Adrenal gland (tissue), 12 donors: ENCODE measurements around the gene TFPI. TPM values are rescaled to one million over a fixed set of nuclear protein-coding genes. Genes with fewer than 3 reads are reported as not detected.

Experiments
- DNase-seq, 7 donors: peaks; one replicate each; pipeline ENCODE4 v3.0.0-alpha.2; 2019 to 2020
- H3K27ac ChIP-seq, 5 donors: fragments of 200-600 bp; sonication (generic) in 4 of 5; 1 replicate in 3 of 5; 2 replicates in 2 of 5; pipeline versions ENCODE4 v1.5.1 to v1.8.0; 2016 to 2020; ENCODE audit warnings: mild to moderate bottlenecking in 1 of 5
- H3K27me3 ChIP-seq: fragments of 200-600 bp; 2 replicates; pipeline ENCODE4 v1.8.0; 2021
- H3K36me3 ChIP-seq, 2 donors: fragments of 200-600 bp; replicated peaks in 1 of 2; 1 replicate in 1 of 2; 2 replicates in 1 of 2; pipeline versions ENCODE4 v1.5.1 to v1.8.0; 2018 to 2022
- H3K4me1 ChIP-seq, 2 donors: fragments of 200-600 bp; replicated peaks in 1 of 2; 1 replicate in 1 of 2; 2 replicates in 1 of 2; pipeline versions ENCODE4 v1.5.1 to v1.8.0; 2018 to 2021
- H3K4me3 ChIP-seq, 4 donors: fragments of 200-600 bp; sonication (generic) in 3 of 4; one replicate each; pipeline ENCODE4 v1.5.1; 2016 to 2018
- H3K9me3 ChIP-seq, 3 donors: fragments of 200-600 bp; sonication (generic) in 1 of 3; replicated peaks in 1 of 3; 1 replicate in 2 of 3; 2 replicates in 1 of 3; pipeline versions ENCODE4 v1.5.1 to v1.8.0; 2016 to 2021
- CTCF ChIP-seq, 6 experiments: fragments of 450-650 bp in 4 of 6; fragments of 200-600 bp in 2 of 6; sonication (generic) in 1 of 6; IDR thresholded peaks; 1 replicate in 5 of 6; 2 replicates in 1 of 6; pipeline versions ENCODE4 v1.5.1 to v1.8.0; 2016 to 2021; ENCODE audit warnings: antibody characterized with exemption in 6 of 6, mild to moderate bottlenecking in 2 of 6, moderate library complexity in 1 of 6
- POLR2A ChIP-seq, 2 donors: fragments of 450-650 bp; IDR thresholded peaks; one replicate each; pipeline ENCODE4 v1.6.1; 2017; ENCODE audit warnings: antibody characterized with exemption in 2 of 2, mild to moderate bottlenecking in 2 of 2, moderate library complexity in 1 of 2
- WGBS, 4 donors: extraction: QIAGEN DNeasy Blood & Tissue Kit in 2 of 4; methylation state at CpG; one replicate each; pipeline versions ENCODE4 v1.1.5 to v1.1.7; 2013 to 2017; 5-methylcytosine and 5-hydroxymethylcytosine counted together
- intact Hi-C, 2 donors: fragments of 100-400 bp; cut with DNase I; formaldehyde crosslinking; loops; one replicate each; pipeline versions ENCODE4 v1.14.1 to v1.15.0; 2022 to 2023
- polyA plus RNA-seq, 3 donors: library from polyadenylated mRNA; stranded (reverse); fragments of 200-250 nt in 2 of 3; fragments of 350-450 nt in 1 of 3; fragmentation: Illumina TruSeq in 1 of 3; extraction: RNeasy Lipid Tissue Mini Kit (QIAGEN cat#74804) in 1 of 3; gene quantifications; one replicate each; pipeline ENCODE4 v1.2.3, GENCODE V29; 2013 to 2014
- total RNA-seq, 9 donors: library from RNA; depleted of rRNA in 4 of 9; stranded (reverse); fragments of >200 nt in 4 of 9; fragments of 120-200 nt in 1 of 9; fragmentation: NEBNext Ultra II Directional in 1 of 9; extraction: Animal tissue kit (Norgen Biotek cat#: 25700) in 1 of 9; gene quantifications; one replicate each; pipeline versions ENCODE4 v1.1.0 to v1.2.4, GENCODE V29; 2013 to 2023
- donor health status: healthy with polysubstance abuse.
- donor health status: Bipolar disorder and iron deficiency.
- donor health status: DM: yes; HTN: yes; CAD: no.
- donor health status: DM: no; HTN: no; CAD: no.
- donor health status: DM: no; HTN: no; CAD: no.
- donor health status: DM: yes; HTN: yes; CAD: no.

TFPI gene
- total and polyA plus RNA-seq, 12 donors: 19.7 to 104 (median 33.9) TPM

- H3K27ac ChIP-seq: no peak overlapping the region
- TF ChIP-seq CTCF (IDR thresholded peaks at IDR 0.05): peak; percentile 23 to 65 (median 52)
- TF ChIP-seq POLR2A (IDR thresholded peaks at IDR 0.05): no peak
- no peaks in the 10 kb centered on the region for H3K27me3 ChIP-seq
- peak overlapping the region in 1 of 4 donors; percentile 39 for H3K4me3 ChIP-seq
- WGBS, 4 donors: 24 to 30% (median 28%) methylated on average over 7 of the region's 7 CpGs
- H3K9me3 ChIP-seq: no peaks in the 10 kb centered on the region
- DNase-seq: no peak
- no peaks in the 10 kb centered on the region for H3K36me3 ChIP-seq
- intact Hi-C loops: loop anchor here (5.0 to 10.0 kb wide), 3 partner anchors 78 to 934 kb away; no protein-coding TSS in a partner anchor
- no peaks in the 10 kb centered on the region for H3K4me1 ChIP-seq
Measured at GRCh38 chr2:187580462-187581124, 26.4 kb upstream of the TFPI start.

- Histone ChIP-seq H3K4me3 (no peak overlapping the region), H3K4me1 (no peaks in the 10 kb centered on the region), H3K9me3 (no peaks in the 10 kb centered on the region), H3K36me3 (no peaks in the 10 kb centered on the region), H3K27ac (no peak overlapping the region), H3K27me3 (no peaks in the 10 kb centered on the region)
- WGBS, 4 donors: 90 to 94% (median 91%) methylated on average over 2 of the region's 2 CpGs
- TF ChIP-seq CTCF (IDR thresholded peaks at IDR 0.05): no peak
- TF ChIP-seq POLR2A (IDR thresholded peaks at IDR 0.05): no peak
- no peak for DNase-seq
- intact Hi-C loops: loop anchor here in 1 of 2 donors (5.0 kb wide), 1 partner anchor 75 kb away; no protein-coding TSS in a partner anchor
Measured at GRCh38 chr2:187577310-187577709, 23.1 kb upstream of the TFPI start.

- H3K36me3 ChIP-seq: no peaks in the 10 kb centered on the region
- no peak overlapping the region for H3K4me3 ChIP-seq
- no peak for DNase-seq
- no peak overlapping the region for H3K27ac ChIP-seq
- H3K4me1 ChIP-seq: no peaks in the 10 kb centered on the region
- H3K27me3 ChIP-seq: no peaks in the 10 kb centered on the region
- H3K9me3 ChIP-seq: no peaks in the 10 kb centered on the region
- intact Hi-C loops: loop anchor here in 1 of 2 donors (5.0 kb wide), 1 partner anchor 75 kb away; no protein-coding TSS in a partner anchor
- TF ChIP-seq POLR2A (IDR thresholded peaks at IDR 0.05): no peak
- TF ChIP-seq CTCF (IDR thresholded peaks at IDR 0.05): no peak
Measured at GRCh38 chr2:187576906-187577305, 22.7 kb upstream of the TFPI start.

GRCh38 chr2:187575751-187576067 is 21.5 kb upstream of the TFPI start:
- Histone ChIP-seq H3K4me3 (peak overlapping the region in 1 of 4 donors; percentile 14), H3K4me1 (no peaks in the 10 kb centered on the region), H3K36me3 (no peaks in the 10 kb centered on the region), H3K27ac (no peak overlapping the region), H3K27me3 (no peaks in the 10 kb centered on the region), H3K9me3 (no peaks in the 10 kb centered on the region)
- DNase-seq: no peak
- 15 to 27% (median 22%) methylated on average over 1 of the region's 1 CpG for WGBS, 4 donors
- intact Hi-C loops: loop anchor here in 1 of 2 donors (5.0 kb wide), 1 partner anchor 73 kb away; no protein-coding TSS in a partner anchor
- no peak for TF ChIP-seq POLR2A (IDR thresholded peaks at IDR 0.05)
